Kidney (tissue), 14 donors: ENCODE data around the gene ENTR1. TPM values are rescaled to one million over a fixed set of nuclear protein-coding genes. Genes with fewer than 3 reads are reported as not detected.

Experiments
- DNase-seq, 5 donors: peaks; one replicate each; pipeline ENCODE4 v3.0.0-alpha.2; 2013 to 2020
- FAIRE-seq: peaks from 2 replicates; lab custom pipeline; 2012; peaks lifted over from hg19 to GRCh38; lab: Jason Lieb, UNC
- H3K27ac ChIP-seq, 2 donors: one replicate each; pipeline ENCODE4 v1.7.0; 2013; ENCODE audit warnings: low read depth in 2 of 2, low read length in 2 of 2, inconsistent platforms in 1 of 2
- H3K27me3 ChIP-seq: one replicate; pipeline ENCODE4 v1.7.1; 2013; ENCODE audit warnings: low read length, inconsistent platforms; ENCODE audit not compliant: control insufficient read depth, insufficient read depth
- H3K36me3 ChIP-seq, 3 donors: one replicate each; pipeline versions ENCODE4 v1.7.0 to v1.7.1; 2013; ENCODE audit warnings: low read length in 3 of 3, control low read depth in 1 of 3, inconsistent platforms in 1 of 3; ENCODE audit not compliant: insufficient read depth in 3 of 3, control insufficient read depth in 2 of 3
- H3K4me1 ChIP-seq, 3 donors: one replicate each; pipeline versions ENCODE4 v1.7.0 to v1.7.1; 2013; ENCODE audit warnings: low read length in 3 of 3, inconsistent platforms in 1 of 3, low read depth in 1 of 3; ENCODE audit not compliant: control insufficient read depth in 2 of 3, insufficient read depth in 2 of 3
- H3K4me3 ChIP-seq, 3 donors: one replicate each; pipeline versions ENCODE4 v1.7.0 to v1.8.1; 2013; ENCODE audit warnings: low read length in 3 of 3, control low read depth in 1 of 3, inconsistent platforms in 1 of 3
- H3K9ac ChIP-seq, 3 donors: one replicate each; pipeline versions ENCODE4 v1.7.0 to v1.7.1; 2013; ENCODE audit warnings: low read length in 3 of 3, control low read depth in 1 of 3, inconsistent platforms in 1 of 3
- H3K9me3 ChIP-seq, 3 donors: one replicate each; pipeline versions ENCODE4 v1.7.0 to v1.7.1; 2013; ENCODE audit warnings: low read length in 3 of 3, control low read depth in 1 of 3, inconsistent platforms in 1 of 3; ENCODE audit not compliant: control insufficient read depth in 2 of 3, insufficient read depth in 1 of 3
- intact Hi-C: fragments of 100-400 bp; cut with DNase I; formaldehyde crosslinking; loops from one replicate; pipeline ENCODE4 v1.11.1; 2022
- polyA plus RNA-seq: library from polyadenylated mRNA; stranded (reverse); fragments of 350-450 nt; fragmentation: Illumina TruSeq; extraction: RNeasy Lipid Tissue Mini Kit (QIAGEN cat#74804); gene quantifications from one replicate; pipeline ENCODE4 v1.2.3, GENCODE V29; 2014; ENCODE audit warnings: low read depth, low replicate concordance; ENCODE audit not compliant: insufficient read depth
- total RNA-seq: library from RNA; stranded (reverse); fragmentation: NEBNext Ultra II Directional; extraction: Animal tissue kit (Norgen Biotek cat#: 25700); gene quantifications from one replicate; pipeline ENCODE4 v1.2.1, GENCODE V29; 2021
- TF ChIP-seq, protein P1 (sequence below): IDR thresholded peaks from 3 replicates; pipeline ENCODE4 v1.5.1; 2012; ENCODE audit warnings: mild to moderate bottlenecking, moderate library complexity, borderline replicate concordance; ENCODE audit not compliant: insufficient read depth; ENCODE audit errors: extremely low read depth
- donor health status: control.
- donor health status: control.
- donor health status: control.
- donor health status: control.
- donor health status: control.
- donor health status: DM: yes; HTN: yes; CAD: no.
- donor health status: Normal renal cell carcinoma (clear cell type).

Gene ENTR1
- total and polyA plus RNA-seq, 2 donors from 2014 or later = 25.9 to 36.2 TPM

- DNase-seq (no peak), FAIRE-seq (no peak)
- H3K27me3 ChIP-seq = no peaks in the 10 kb centered on the region
- no peaks in the 10 kb centered on the region for H3K4me1 ChIP-seq
- no peaks in the 10 kb centered on the region for H3K9me3 ChIP-seq
- no peak overlapping the region for H3K4me3 ChIP-seq
- intact Hi-C loops = no loop called here
- TF ChIP-seq, protein P1, sequence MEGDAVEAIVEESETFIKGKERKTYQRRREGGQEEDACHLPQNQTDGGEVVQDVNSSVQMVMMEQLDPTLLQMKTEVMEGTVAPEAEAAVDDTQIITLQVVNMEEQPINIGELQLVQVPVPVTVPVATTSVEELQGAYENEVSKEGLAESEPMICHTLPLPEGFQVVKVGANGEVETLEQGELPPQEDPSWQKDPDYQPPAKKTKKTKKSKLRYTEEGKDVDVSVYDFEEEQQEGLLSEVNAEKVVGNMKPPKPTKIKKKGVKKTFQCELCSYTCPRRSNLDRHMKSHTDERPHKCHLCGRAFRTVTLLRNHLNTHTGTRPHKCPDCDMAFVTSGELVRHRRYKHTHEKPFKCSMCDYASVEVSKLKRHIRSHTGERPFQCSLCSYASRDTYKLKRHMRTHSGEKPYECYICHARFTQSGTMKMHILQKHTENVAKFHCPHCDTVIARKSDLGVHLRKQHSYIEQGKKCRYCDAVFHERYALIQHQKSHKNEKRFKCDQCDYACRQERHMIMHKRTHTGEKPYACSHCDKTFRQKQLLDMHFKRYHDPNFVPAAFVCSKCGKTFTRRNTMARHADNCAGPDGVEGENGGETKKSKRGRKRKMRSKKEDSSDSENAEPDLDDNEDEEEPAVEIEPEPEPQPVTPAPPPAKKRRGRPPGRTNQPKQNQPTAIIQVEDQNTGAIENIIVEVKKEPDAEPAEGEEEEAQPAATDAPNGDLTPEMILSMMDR = no peak
- peaks cover 6 to 71% (median 44%) of the 10 kb centered on the region in 3 donors for H3K36me3 ChIP-seq
- H3K27ac ChIP-seq = no peak overlapping the region
- no peak overlapping the region for H3K9ac ChIP-seq
Observed at GRCh38 chr9:136456258-136456657, 45.8 kb upstream of the ENTR1 start.

DNA sequence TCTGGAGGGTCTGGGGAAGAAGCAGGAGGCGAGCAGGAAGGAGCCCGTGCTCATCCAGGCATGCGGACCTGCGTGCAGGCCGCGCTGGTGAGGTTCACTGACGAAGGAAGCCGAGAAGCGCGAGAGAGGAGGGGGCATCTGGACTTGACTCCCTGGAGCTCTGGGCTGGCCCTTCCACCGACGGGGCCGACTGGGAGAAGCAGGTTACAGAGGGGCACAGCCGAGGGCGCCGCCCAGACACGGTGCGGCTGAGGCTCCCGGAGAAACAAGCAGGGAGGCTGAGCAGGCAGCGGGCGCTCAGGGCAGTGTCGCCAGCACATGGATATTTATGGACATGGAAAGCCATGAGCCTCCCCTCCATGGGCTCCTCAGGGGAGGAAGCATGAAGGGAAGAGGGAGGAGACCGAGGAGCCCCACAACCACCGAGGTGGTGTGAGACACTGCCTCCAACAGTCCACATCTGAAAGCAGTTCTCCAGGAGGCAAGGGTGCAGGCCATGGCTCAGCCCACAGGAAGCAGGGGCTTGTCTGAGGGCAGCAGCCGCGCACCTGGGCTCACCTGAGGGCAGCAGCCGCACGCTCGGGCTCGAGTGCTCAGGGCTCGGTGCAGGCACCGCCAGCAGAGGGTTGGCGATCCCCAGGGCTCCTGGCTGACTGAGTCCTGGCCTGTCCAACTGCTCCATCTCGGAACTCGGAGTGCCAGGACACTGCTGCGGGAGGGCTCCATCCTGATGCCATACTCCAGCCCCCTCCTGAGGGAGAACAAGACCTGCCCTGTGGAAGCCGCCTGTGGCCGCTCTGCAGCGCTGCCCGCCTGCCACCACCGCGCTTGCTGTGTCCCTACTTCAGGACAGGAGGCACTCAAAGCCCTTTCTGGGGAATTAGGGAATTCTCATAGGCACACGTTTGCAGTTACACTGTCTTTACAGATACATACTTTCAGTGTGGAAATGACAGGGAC lies 44.9 kb upstream of the ENTR1 start:
- Histone ChIP-seq H3K9me3 (no peaks in the 10 kb centered on the region), H3K9ac (no peak overlapping the region), H3K4me3 (no peak overlapping the region), H3K27me3 (no peaks in the 10 kb centered on the region), H3K4me1 (no peaks in the 10 kb centered on the region), H3K27ac (no peak overlapping the region), H3K36me3 (peaks cover 6 to 73% (median 46%) of the 10 kb centered on the region in 3 donors)
- TF ChIP-seq, protein P1 = no peak
- intact Hi-C loops = no loop called here
- FAIRE-seq = no peak
- DNase-seq = no peak

GRCh38 chr9:136454026-136454796 lies 43.8 kb upstream of the ENTR1 start:
- Histone ChIP-seq H3K4me1 (no peaks in the 10 kb centered on the region), H3K36me3 (peaks cover 6 to 72% (median 41%) of the 10 kb centered on the region in 3 donors), H3K9me3 (no peaks in the 10 kb centered on the region), H3K27ac (no peak overlapping the region), H3K9ac (no peak overlapping the region), H3K4me3 (no peak overlapping the region), H3K27me3 (no peaks in the 10 kb centered on the region)
- peak in 1 of 5 donors; percentile 54 for DNase-seq
- intact Hi-C loops = no loop called here
- no peak for FAIRE-seq
- TF ChIP-seq, protein P1 = no peak
